HEK293T (cell line): Measurements from ENCODE around the gene PRKAG2.

Source experiments
- CTCF ChIA-PET: fragments of 350-600 bp; formaldehyde crosslinking; extraction: SDS; loops from one replicate; lab custom pipeline; 2021; ENCODE audit warnings: antibody characterized with exemption, inconsistent platforms; lab: Yijun Ruan, JAX
- POLR2A ChIA-PET: fragments of 350-600 bp; formaldehyde crosslinking; extraction: SDS; loops from one replicate; lab custom pipeline; 2020; ENCODE audit warnings: antibody characterized with exemption, inconsistent platforms; lab: Yijun Ruan, JAX
- DNase-seq: peaks from one replicate; pipeline ENCODE4 v3.0.0; 2012; ENCODE audit warnings: mixed read lengths; ENCODE audit errors: extremely low spot score
- ARNT ChIP-seq: fragments of 450-650 bp; IDR thresholded peaks from 2 replicates; pipeline ENCODE4 v1.6.1; 2017; ENCODE audit warnings: mild to moderate bottlenecking
- BHLHE40 ChIP-seq: fragments of 450-650 bp; IDR thresholded peaks from 2 replicates; pipeline ENCODE4 v1.6.1; 2016; ENCODE audit warnings: mild to moderate bottlenecking, moderate library complexity, borderline replicate concordance
- CTBP1 ChIP-seq: fragments of 450-650 bp; IDR thresholded peaks from 2 replicates; pipeline ENCODE4 v1.6.1; 2016; ENCODE audit warnings: borderline replicate concordance
- ELF4 ChIP-seq: fragments of 450-650 bp; IDR thresholded peaks from 2 replicates; pipeline ENCODE4 v1.6.1; 2017; ENCODE audit warnings: antibody characterized with exemption
- FOXA1 ChIP-seq: fragments of 450-650 bp; IDR thresholded peaks from 2 replicates; pipeline ENCODE4 v1.6.1; 2016; ENCODE audit warnings: mild to moderate bottlenecking
- FOXK2 ChIP-seq: fragments of 450-650 bp; IDR thresholded peaks from 2 replicates; pipeline ENCODE4 v1.6.1; 2016; ENCODE audit warnings: mild to moderate bottlenecking
- FOXM1 ChIP-seq: fragments of 450-650 bp; IDR thresholded peaks from 2 replicates; pipeline ENCODE4 v1.6.1; 2017; ENCODE audit warnings: mild to moderate bottlenecking, borderline replicate concordance
- HDGF ChIP-seq: fragments of 450-650 bp; IDR thresholded peaks from 2 replicates; pipeline ENCODE4 v1.6.1; 2017; ENCODE audit warnings: antibody characterized with exemption, borderline replicate concordance
- L3MBTL2 ChIP-seq: fragments of 450-650 bp; conservative IDR thresholded peaks from 2 replicates; pipeline ENCODE4 v1.6.1; 2016; ENCODE audit warnings: mild to moderate bottlenecking
- LEF1 ChIP-seq: fragments of 450-650 bp; IDR thresholded peaks from 2 replicates; pipeline ENCODE4 v1.6.1; 2017; ENCODE audit warnings: mild to moderate bottlenecking, borderline replicate concordance
- NFRKB ChIP-seq: fragments of 450-650 bp; IDR thresholded peaks from 2 replicates; pipeline ENCODE4 v1.6.1; 2016; ENCODE audit warnings: mild to moderate bottlenecking, moderate library complexity
- PKNOX1 ChIP-seq: fragments of 450-650 bp; IDR thresholded peaks from 2 replicates; pipeline ENCODE4 v1.6.1; 2016
- SP1 ChIP-seq: fragments of 450-650 bp; IDR thresholded peaks from 2 replicates; pipeline ENCODE4 v1.6.1; 2017
- SUZ12 ChIP-seq: fragments of 450-650 bp; IDR thresholded peaks from 2 replicates; pipeline ENCODE4 v1.6.1; 2016; ENCODE audit warnings: mild to moderate bottlenecking
- TARDBP ChIP-seq: fragments of 450-650 bp; IDR thresholded peaks from 2 replicates; pipeline ENCODE4 v1.6.1; 2016
- ZNF384 ChIP-seq: fragments of 450-650 bp; IDR thresholded peaks from 2 replicates; pipeline ENCODE4 v1.6.1; 2016

Gene PRKAG2

GRCh38 chr7:151836927-151837205 is 40.0 kb downstream of the PRKAG2 start:
- no peak for TF ChIP-seq LEF1
- ChIA-PET CTCF (interaction anchor here (1.2 kb wide), 1 partner anchor 54 kb away, joined by 4 read pairs; no protein-coding TSS in a partner anchor), POLR2A (no interaction called here)
- no peak for DNase-seq

GRCh38 chr7:151836191-151836926 is 40.6 kb downstream of the PRKAG2 start:
- no peak for DNase-seq
- ChIA-PET POLR2A (no interaction called here), CTCF (no interaction called here)
- no peak for TF ChIP-seq LEF1
- no peak for TF ChIP-seq HDGF
- TF ChIP-seq ARNT: no peak
- TF ChIP-seq SP1: no peak

- DNase-seq: no peak
- ChIA-PET POLR2A (no interaction called here), CTCF (no interaction called here)
- no peak for TF ChIP-seq ARNT
- TF ChIP-seq FOXK2: no peak
- TF ChIP-seq BHLHE40: no peak
- no peak for TF ChIP-seq FOXA1
Measured at GRCh38 chr7:151835636-151836035, 41.3 kb downstream of the PRKAG2 start.

GRCh38 chr7:151834271-151835035 is 42.5 kb downstream of the PRKAG2 start:
- ChIA-PET POLR2A (no interaction called here), CTCF (no interaction called here)
- no peak for DNase-seq
- TF ChIP-seq L3MBTL2 (no peak), TARDBP (no peak), LEF1 (no peak), NFRKB (no peak), ARNT (no peak), SUZ12 (no peak), FOXM1 (no peak), HDGF (no peak), ELF4 (no peak), CTBP1 (no peak), BHLHE40 (no peak), PKNOX1 (no peak)

GRCh38 chr7:151833691-151834090 is 43.2 kb downstream of the PRKAG2 start:
- TF ChIP-seq LEF1 (no peak), L3MBTL2 (no peak), NFRKB (no peak), PKNOX1 (no peak), CTBP1 (no peak), BHLHE40 (no peak), SP1 (no peak), HDGF (no peak), ZNF384 (no peak), SUZ12 (no peak), TARDBP (no peak), FOXA1 (no peak), ELF4 (no peak), FOXM1 (no peak), ARNT (no peak), FOXK2 (no peak)
- CTCF ChIA-PET: no interaction called here
- no peak for DNase-seq
- POLR2A ChIA-PET: no interaction called here

GRCh38 chr7:151833213-151833651 is 43.7 kb downstream of the PRKAG2 start:
- DNase-seq: no peak
- CTCF ChIA-PET: no interaction called here
- POLR2A ChIA-PET: no interaction called here
- no peak for TF ChIP-seq CTBP1
- TF ChIP-seq SP1: no peak
- TF ChIP-seq LEF1: no peak
- no peak for TF ChIP-seq ZNF384
- no peak for TF ChIP-seq FOXM1
- TF ChIP-seq FOXK2: no peak
- no peak for TF ChIP-seq ARNT
- TF ChIP-seq PKNOX1: no peak
- TF ChIP-seq TARDBP: no peak
- TF ChIP-seq L3MBTL2: no peak
- TF ChIP-seq HDGF: no peak
- no peak for TF ChIP-seq SUZ12
- no peak for TF ChIP-seq ELF4
- no peak for TF ChIP-seq FOXA1
